Measurements from ENCODE around the gene GCNA.
"Not testable (repeated sequence)": the region's sequence is repeated elsewhere in the genome, so short reads cannot be mapped to it uniquely, and the experiment has no call there.

GRCh38 chrX:71662654-71663053, 84.4 kb downstream of the GCNA start:
- not testable (repeated sequence) for TF ChIP-seq CTCF, POLR2A (IDR thresholded peaks at IDR 0.05)

Data from adrenal gland (tissue), 5 donors.